SK-N-SH treated with all-trans-retinoic acid at 6 μM for 48 hours (cell line): ENCODE data around the gene RXRA.

ENCODE experiments used
- ATAC-seq: fragments of 200-7000 bp; cut with Tn5 transposase; 3 replicates; pipeline ENCODE4 v1.9.1; 2020; ENCODE audit warnings: mild to moderate bottlenecking, moderate library complexity
- ARNTL ChIP-seq: fragments of 450-650 bp; formaldehyde crosslinking; IDR thresholded peaks from 2 replicates; pipeline ENCODE4 v1.5.0; 2020; ENCODE audit warnings: low read depth, mild to moderate bottlenecking, moderate library complexity, borderline replicate concordance
- BACH2 ChIP-seq: fragments of 250-450 bp; sonication (Bioruptor Pico); IDR thresholded peaks from 2 replicates; pipeline ENCODE4 v1.9.0; 2021; ENCODE audit warnings: mild to moderate bottlenecking, borderline replicate concordance
- CREB5 ChIP-seq: fragments of 250-450 bp; sonication (Bioruptor Pico); IDR thresholded peaks from 2 replicates; pipeline ENCODE4 v1.5.1; 2020; ENCODE audit warnings: low read depth, mild to moderate bottlenecking, moderate library complexity
- CSDC2 ChIP-seq: fragments of 250-450 bp; sonication (Bioruptor Pico); IDR thresholded peaks from 2 replicates; pipeline ENCODE4 v1.5.0; 2020; ENCODE audit warnings: mild to moderate bottlenecking, moderate library complexity
- CSRNP3 ChIP-seq: fragments of 250-450 bp; sonication (Bioruptor Pico); IDR thresholded peaks from 2 replicates; pipeline ENCODE4 v1.5.1; 2021; ENCODE audit warnings: mild to moderate bottlenecking, moderate library complexity
- ESRRG ChIP-seq: fragments of 250-450 bp; sonication (Bioruptor Pico); IDR thresholded peaks from 2 replicates; pipeline ENCODE4 v1.6.1; 2021; ENCODE audit warnings: mild to moderate bottlenecking
- GLIS3 ChIP-seq: fragments of 250-450 bp; sonication (Bioruptor Pico); IDR thresholded peaks from 2 replicates; pipeline ENCODE4 v1.5.0; 2020; ENCODE audit warnings: mild to moderate bottlenecking, moderate library complexity
- ISL1 ChIP-seq: fragments of 250-450 bp; sonication (Bioruptor Pico); IDR thresholded peaks from 2 replicates; pipeline ENCODE4 v2.1.2; 2022; ENCODE audit warnings: mild to moderate bottlenecking, moderate library complexity
- OSR1 ChIP-seq: fragments of 250-450 bp; sonication (Bioruptor Pico); IDR thresholded peaks from 2 replicates; pipeline ENCODE4 v1.8.0; 2022; ENCODE audit warnings: moderate library complexity, mild to moderate bottlenecking, inconsistent platforms
- PPARA ChIP-seq: fragments of 250-450 bp; sonication (Bioruptor Pico); IDR thresholded peaks from 2 replicates; pipeline ENCODE4 v1.5.0; 2020; ENCODE audit warnings: mild to moderate bottlenecking, borderline replicate concordance
- RARB ChIP-seq: fragments of 250-450 bp; sonication (Bioruptor Pico); IDR thresholded peaks from 2 replicates; pipeline ENCODE4 v1.8.0; 2021; ENCODE audit warnings: mild to moderate bottlenecking, moderate library complexity
- SNAI2 ChIP-seq: fragments of 250-450 bp; sonication (Bioruptor Pico); IDR thresholded peaks from 2 replicates; pipeline ENCODE4 v1.5.0; 2020; ENCODE audit warnings: mild to moderate bottlenecking, moderate library complexity
- TCF4 ChIP-seq: fragments of 250-450 bp; sonication (Bioruptor Pico); IDR thresholded peaks from 2 replicates; pipeline ENCODE4 v1.8.0; 2021; ENCODE audit warnings: mild to moderate bottlenecking, moderate library complexity, borderline replicate concordance
- TOX ChIP-seq: fragments of 250-450 bp; sonication (Bioruptor Pico); IDR thresholded peaks from 2 replicates; pipeline ENCODE4 v1.8.0; 2021; ENCODE audit warnings: mild to moderate bottlenecking, moderate library complexity, borderline replicate concordance
- TSHZ2 ChIP-seq: fragments of 250-450 bp; sonication (Bioruptor Pico); IDR thresholded peaks from 2 replicates; pipeline ENCODE4 v1.5.0; 2020; ENCODE audit warnings: mild to moderate bottlenecking, moderate library complexity
- ZC3H10 ChIP-seq: fragments of 250-450 bp; sonication (Bioruptor Pico); IDR thresholded peaks from 2 replicates; pipeline ENCODE4 v1.5.1; 2021; ENCODE audit warnings: mild to moderate bottlenecking, moderate library complexity
- ZFP3 ChIP-seq: fragments of 250-450 bp; sonication (Bioruptor Pico); IDR thresholded peaks from 2 replicates; pipeline ENCODE4 v1.5.0; 2020; ENCODE audit warnings: mild to moderate bottlenecking, moderate library complexity
- ZFP30 ChIP-seq: fragments of 450-650 bp; formaldehyde crosslinking; IDR thresholded peaks from 2 replicates; pipeline ENCODE4 v1.5.0; 2022; ENCODE audit warnings: mild to moderate bottlenecking, moderate library complexity
- ZNF565 ChIP-seq: fragments of 450-650 bp; formaldehyde crosslinking; conservative IDR thresholded peaks from 2 replicates; pipeline ENCODE4 v1.5.0; 2020; ENCODE audit warnings: low read depth, mild to moderate bottlenecking, moderate library complexity
- ZNF70 ChIP-seq: fragments of 450-650 bp; formaldehyde crosslinking; IDR thresholded peaks from 2 replicates; pipeline ENCODE4 v1.5.0; 2020; ENCODE audit warnings: mild to moderate bottlenecking, moderate library complexity
- ZNF8 ChIP-seq: fragments of 450-650 bp; formaldehyde crosslinking; IDR thresholded peaks from 2 replicates; pipeline ENCODE4 v1.5.0; 2020; ENCODE audit warnings: mild to moderate bottlenecking, moderate library complexity

Gene RXRA

GRCh38 chr9:134284273-134284672 is 42.0 kb upstream of the RXRA start (continued):
- TF ChIP-seq CREB5 (CRISPR knock-in tag) (no peak), CSDC2 (no peak), SNAI2 (no peak), RARB (CRISPR knock-in tag) (no peak)
- TF ChIP-seq, all 23 proteins: peak for 0

GRCh38 chr9:134284741-134285140 is 41.5 kb upstream of the RXRA start:
- no peak for ATAC-seq
- TF ChIP-seq RARB (CRISPR knock-in tag) (no peak), TSHZ2 (CRISPR knock-in tag) (no peak), TOX (CRISPR knock-in tag) (no peak), ZNF70 (no peak), BACH2 (no peak), OSR1 (no peak), CREB5 (CRISPR knock-in tag) (no peak), CSDC2 (no peak), ESRRG (CRISPR knock-in tag) (no peak), ISL1 (no peak), ZC3H10 (CRISPR knock-in tag) (no peak), ARNTL (CRISPR knock-in tag) (no peak), ZNF565 (no peak)

GRCh38 chr9:134285215-134285845 is 40.9 kb upstream of the RXRA start:
- TF ChIP-seq ZNF565 (no peak), PPARA (CRISPR knock-in tag) (no peak), OSR1 (no peak), TCF4 (no peak), CSDC2 (no peak), CSRNP3 (CRISPR knock-in tag) (no peak), SNAI2 (no peak), GLIS3 (CRISPR knock-in tag) (no peak), TOX (CRISPR knock-in tag) (no peak), ZC3H10 (CRISPR knock-in tag) (no peak), ZNF8 (no peak), BACH2 (no peak), ZFP3 (CRISPR knock-in tag) (no peak), ESRRG (CRISPR knock-in tag) (no peak), CREB5 (CRISPR knock-in tag) (no peak), ZFP30 (CRISPR knock-in tag) (no peak)
- no peak for ATAC-seq
